Measurements from ENCODE around the gene KSR1. TPM values are rescaled to one million over a fixed set of nuclear protein-coding genes. Genes with fewer than 3 reads are reported as not detected.

Gene KSR1
- total and polyA plus RNA-seq, 2 of the 4 experiments (the other 2 are of a cell fraction), result 12.5 to 21.9 TPM

GRCh38 chr17:27414271-27414670 is 42.0 kb upstream of the KSR1 start:
- intact Hi-C loops (cut with micrococcal nuclease), result no loop called here
- POLR2A ChIA-PET (ENCODE audit: unreplicated experiment), result no interaction called here

More at GRCh38 chr17:27414271-27414670, 42.0 kb upstream of the KSR1 start:
- no peak overlapping the region for H3K27ac ChIP-seq (ENCODE audit: insufficient read depth, low read length)
- H3K18ac ChIP-seq (ENCODE audit: low read depth, low read length), result no peak overlapping the region
- TF ChIP-seq NFE2L2 (IDR thresholded peaks at IDR 0.05; ENCODE audit: low read depth, low read length) (no peak), RCOR1 (IDR thresholded peaks at IDR 0.05; ENCODE audit: insufficient replicate concordance, low read length) (no peak), MAFK (IDR thresholded peaks at IDR 0.05; ENCODE audit: low read depth, low read length) (no peak)
- TF ChIP-seq, protein P1, sequence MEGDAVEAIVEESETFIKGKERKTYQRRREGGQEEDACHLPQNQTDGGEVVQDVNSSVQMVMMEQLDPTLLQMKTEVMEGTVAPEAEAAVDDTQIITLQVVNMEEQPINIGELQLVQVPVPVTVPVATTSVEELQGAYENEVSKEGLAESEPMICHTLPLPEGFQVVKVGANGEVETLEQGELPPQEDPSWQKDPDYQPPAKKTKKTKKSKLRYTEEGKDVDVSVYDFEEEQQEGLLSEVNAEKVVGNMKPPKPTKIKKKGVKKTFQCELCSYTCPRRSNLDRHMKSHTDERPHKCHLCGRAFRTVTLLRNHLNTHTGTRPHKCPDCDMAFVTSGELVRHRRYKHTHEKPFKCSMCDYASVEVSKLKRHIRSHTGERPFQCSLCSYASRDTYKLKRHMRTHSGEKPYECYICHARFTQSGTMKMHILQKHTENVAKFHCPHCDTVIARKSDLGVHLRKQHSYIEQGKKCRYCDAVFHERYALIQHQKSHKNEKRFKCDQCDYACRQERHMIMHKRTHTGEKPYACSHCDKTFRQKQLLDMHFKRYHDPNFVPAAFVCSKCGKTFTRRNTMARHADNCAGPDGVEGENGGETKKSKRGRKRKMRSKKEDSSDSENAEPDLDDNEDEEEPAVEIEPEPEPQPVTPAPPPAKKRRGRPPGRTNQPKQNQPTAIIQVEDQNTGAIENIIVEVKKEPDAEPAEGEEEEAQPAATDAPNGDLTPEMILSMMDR (conservative IDR thresholded peaks at IDR 0.05; ENCODE audit: low read depth, low read length), result no peak
- TF ChIP-seq, protein P2, sequence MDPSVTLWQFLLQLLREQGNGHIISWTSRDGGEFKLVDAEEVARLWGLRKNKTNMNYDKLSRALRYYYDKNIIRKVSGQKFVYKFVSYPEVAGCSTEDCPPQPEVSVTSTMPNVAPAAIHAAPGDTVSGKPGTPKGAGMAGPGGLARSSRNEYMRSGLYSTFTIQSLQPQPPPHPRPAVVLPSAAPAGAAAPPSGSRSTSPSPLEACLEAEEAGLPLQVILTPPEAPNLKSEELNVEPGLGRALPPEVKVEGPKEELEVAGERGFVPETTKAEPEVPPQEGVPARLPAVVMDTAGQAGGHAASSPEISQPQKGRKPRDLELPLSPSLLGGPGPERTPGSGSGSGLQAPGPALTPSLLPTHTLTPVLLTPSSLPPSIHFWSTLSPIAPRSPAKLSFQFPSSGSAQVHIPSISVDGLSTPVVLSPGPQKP (IDR thresholded peaks at IDR 0.05; ENCODE audit: borderline replicate concordance, low read depth, low read length), result no peak
- dilution Hi-C loops (cut with HindIII; ENCODE audit: low sequenced_read_pairs, unreplicated experiment), result no loop called here
- no peak overlapping the region for H3K23ac ChIP-seq (ENCODE audit: low read depth, low read length)
- no peak overlapping the region for H4K8ac ChIP-seq (ENCODE audit: low read depth in 2 of 2, low read length in 2 of 2)
- no peak overlapping the region for H3K56ac ChIP-seq (ENCODE audit: extremely low read depth, insufficient read depth, low read length)
- H4K5ac ChIP-seq (ENCODE audit: low read depth, low read length), result no peak overlapping the region
- H3K9me3 ChIP-seq (ENCODE audit: control insufficient read depth, insufficient read depth, low read length), result no peaks in the 10 kb centered on the region
- no peaks in the 10 kb centered on the region for H4K20me1 ChIP-seq (ENCODE audit: insufficient read depth, low read length)
- in situ Hi-C loops (cut with MboI; ENCODE audit: low sequenced_read_pairs), result no loop called here
- no peaks in the 10 kb centered on the region for H3K36me3 ChIP-seq (ENCODE audit: control insufficient read depth, insufficient read depth, low read length)
- 83% methylated on average over 1 of the region's 3 CpGs; no CpG with 5 or more reads in 1 of the 2 experiments for WGBS, 2 experiments (ENCODE audit: extremely low coverage in 2 of 2, insufficient read length in 1 of 2)
- ATAC-seq (ENCODE audit: low read depth) (no peak), DNase-seq (peak; percentile 21)
- no peak overlapping the region for H3K14ac ChIP-seq (replicated peaks; ENCODE audit: low read depth, low read length)
- H3K4me1 ChIP-seq (ENCODE audit: control insufficient read depth, insufficient read depth, low read length), result peaks cover 4% of the 10 kb centered on the region; the same call in 1 of the 2 replicates
- H2BK15ac ChIP-seq (ENCODE audit: low read depth, low read length), result no peak overlapping the region
- no peak overlapping the region for H2BK20ac ChIP-seq (ENCODE audit: low read depth, low read length)
- no peak overlapping the region for H2AFZ ChIP-seq (replicated peaks; ENCODE audit: low read length, poor library complexity)
- CTCF ChIA-PET, result interaction anchor here (1.5 kb wide), 1 partner anchor 34 kb away, joined by 3 read pairs; no protein-coding TSS in a partner anchor
- H3K4me3 ChIP-seq (ENCODE audit: insufficient read depth, low read depth, low read length), result no peak overlapping the region
- no TSS peak for BruUV-seq (replicated peaks)
- no peaks in the 10 kb centered on the region for H3K79me1 ChIP-seq (ENCODE audit: low read depth in 1 of 2, low read length in 2 of 2)
- H2AK9ac ChIP-seq (replicated peaks; ENCODE audit: low read depth, low read length, poor library complexity), result no peak overlapping the region
- H3K9me1 ChIP-seq (ENCODE audit: insufficient read depth, low read length), result no peaks in the 10 kb centered on the region
- no peak overlapping the region for H3K4ac ChIP-seq (ENCODE audit: low read depth, low read length)
- no peak overlapping the region for H3K9ac ChIP-seq (ENCODE audit: low read depth, low read length)
- H2AK5ac ChIP-seq (ENCODE audit: low read depth, low read length), result no peak overlapping the region
- no peak overlapping the region for H3K4me2 ChIP-seq (ENCODE audit: low read depth, low read length)
- peaks cover 7% of the 10 kb centered on the region for H3K27me3 ChIP-seq (ENCODE audit: control insufficient read depth, insufficient read depth, low read length)
- no peak overlapping the region for H2BK5ac ChIP-seq (ENCODE audit: low read depth, low read length, poor library complexity, severe bottlenecking)
- no peak overlapping the region for H2BK120ac ChIP-seq (ENCODE audit: low read depth, low read length)
- H4K91ac ChIP-seq (ENCODE audit: insufficient read depth, low read depth, low read length), result no peak overlapping the region
